A549 (cell line): ENCODE measurements around the gene TMEM138. TPM values are rescaled to one million over a fixed set of nuclear protein-coding genes. Genes with fewer than 3 reads are reported as not detected.

Source experiments
- ATAC-seq, 2 experiments: fragments of 200-7000 bp in 1 of 2; fragments of >200 bp in 1 of 2; cut with Nextera tagmentation in 1 of 2; cut with Tn5 transposase in 1 of 2; 3 replicates each; pipeline versions ENCODE4 v1.8.0 to v1.9.1; 2018 to 2020; ENCODE audit warnings: mild to moderate bottlenecking in 1 of 2, moderate library complexity in 1 of 2
- CTCF ChIA-PET: fragments of 300-600 bp; sonication (Branson Sonifier 250); formaldehyde crosslinking; extraction: SDS; loops from one replicate; lab custom pipeline; 2021; ENCODE audit warnings: antibody characterized with exemption, inconsistent platforms; lab: Yijun Ruan, JAX
- POLR2A ChIA-PET: fragments of 350-600 bp; formaldehyde crosslinking; extraction: SDS; loops from one replicate; lab custom pipeline; 2021; ENCODE audit warnings: antibody characterized with exemption, inconsistent platforms; lab: Yijun Ruan, JAX
- DNase-seq, 2 experiments: peaks; one replicate each; pipeline versions ENCODE4 v3.0.0 to v3.0.0-alpha.2; 2011 to 2016; ENCODE audit warnings: low read depth in 1 of 2, low spot score in 1 of 2
- FAIRE-seq: peaks from 2 replicates; lab custom pipeline; 2011; peaks lifted over from hg19 to GRCh38; lab: Jason Lieb, UNC
- H3K27ac ChIP-seq, 2 experiments: fragments of >200 bp; sonication (Bioruptor Twin); formaldehyde crosslinking; 3 replicates each; pipeline ENCODE4 v1.5.1; 2016 to 2017
- H3K4me1 ChIP-seq: fragments of >200 bp; sonication (Bioruptor Twin); formaldehyde crosslinking; 3 replicates; pipeline ENCODE4 v1.6.1; 2016
- H3K4me2 ChIP-seq: fragments of >200 bp; sonication (Bioruptor Twin); formaldehyde crosslinking; 3 replicates; pipeline ENCODE4 v1.6.1; 2016
- H3K4me3 ChIP-seq: fragments of >200 bp; sonication (Bioruptor Twin); formaldehyde crosslinking; 3 replicates; pipeline ENCODE4 v1.5.1; 2016
- H3K9me3 ChIP-seq: fragments of >200 bp; sonication (Bioruptor Twin); formaldehyde crosslinking; 3 replicates; pipeline ENCODE4 v1.6.1; 2016
- ATOH8 ChIP-seq: fragments of 250-450 bp; sonication (Bioruptor Pico); IDR thresholded peaks from 2 replicates; pipeline ENCODE4 v1.5.0; 2020; ENCODE audit warnings: low read depth, mild to moderate bottlenecking, moderate library complexity
- BCL3 ChIP-seq: fragments of >200 bp; sonication (Bioruptor Twin); formaldehyde crosslinking; IDR thresholded peaks from 3 replicates; pipeline ENCODE4 v1.6.1; 2016
- BHLHE40 ChIP-seq: IDR thresholded peaks from 2 replicates; pipeline ENCODE4 v1.6.1; 2012; ENCODE audit warnings: low read depth, low read length, inconsistent platforms
- CBX8 ChIP-seq: fragments of 200-600 bp; sonication (generic); IDR thresholded peaks from 2 replicates; pipeline ENCODE4 v1.6.1; 2016
- CEBPB ChIP-seq, 2 experiments: fragments of >200 bp in 1 of 2; sonication (Bioruptor Twin) in 1 of 2; formaldehyde crosslinking in 1 of 2; IDR thresholded peaks; 2 replicates each; pipeline ENCODE4 v1.6.1; 2012 to 2016
- CHD2 ChIP-seq: fragments of 150-350 bp; IDR thresholded peaks from 2 replicates; pipeline ENCODE4 v1.6.1; 2014; ENCODE audit warnings: low read length; ENCODE audit not compliant: partially characterized antibody
- CHD4 ChIP-seq: fragments of 200-600 bp; sonication (generic); IDR thresholded peaks from 2 replicates; pipeline ENCODE4 v1.6.1; 2016; ENCODE audit warnings: antibody characterized with exemption, mild to moderate bottlenecking, borderline replicate concordance
- EHF ChIP-seq: fragments of 250-450 bp; sonication (Bioruptor Pico); IDR thresholded peaks from 2 replicates; pipeline ENCODE4 v1.5.0; 2020; ENCODE audit warnings: mild to moderate bottlenecking
- ESRRA ChIP-seq: fragments of 150-350 bp; IDR thresholded peaks from 2 replicates; pipeline ENCODE4 v1.6.1; 2014; ENCODE audit warnings: mild to moderate bottlenecking, low read length, borderline replicate concordance
- FOSB ChIP-seq: fragments of 250-450 bp; sonication (Bioruptor Pico); IDR thresholded peaks from 2 replicates; pipeline ENCODE4 v1.5.0; 2020; ENCODE audit warnings: mild to moderate bottlenecking, moderate library complexity
- FOSL2 ChIP-seq, 2 experiments: fragments of 450-650 bp in 1 of 2; fragments of >200 bp in 1 of 2; sonication (Bioruptor Twin) in 1 of 2; formaldehyde crosslinking; IDR thresholded peaks; 2 replicates each; pipeline versions ENCODE4 v1.5.0 to v1.6.1; 2016 to 2020; ENCODE audit warnings: mild to moderate bottlenecking in 1 of 2, moderate library complexity in 1 of 2
- FOXS1 ChIP-seq: fragments of 250-450 bp; sonication (Bioruptor Pico); IDR thresholded peaks from 2 replicates; pipeline ENCODE4 v1.5.0; 2020; ENCODE audit warnings: mild to moderate bottlenecking, moderate library complexity
- HDAC2 ChIP-seq: fragments of 200-600 bp; sonication (generic); IDR thresholded peaks from 2 replicates; pipeline ENCODE4 v1.6.1; 2016
- HEYL ChIP-seq: fragments of 250-450 bp; sonication (Bioruptor Pico); IDR thresholded peaks from 2 replicates; pipeline ENCODE4 v1.8.0; 2021; ENCODE audit warnings: mild to moderate bottlenecking, moderate library complexity
- HOXB13 ChIP-seq: fragments of 250-450 bp; sonication (Bioruptor Pico); IDR thresholded peaks from 2 replicates; pipeline ENCODE4 v1.5.0; 2020; ENCODE audit warnings: low read depth, mild to moderate bottlenecking, moderate library complexity
- HOXB5 ChIP-seq: fragments of 250-450 bp; sonication (Bioruptor Pico); IDR thresholded peaks from 2 replicates; pipeline ENCODE4 v1.5.0; 2020; ENCODE audit warnings: mild to moderate bottlenecking, moderate library complexity
- JUN ChIP-seq, 2 experiments: fragments of >200 bp; sonication (Bioruptor Twin); formaldehyde crosslinking; IDR thresholded peaks; 2 replicates in 1 of 2; 3 replicates in 1 of 2; pipeline ENCODE4 v1.6.1; 2016 to 2017
- JUNB ChIP-seq: fragments of >200 bp; sonication (Bioruptor Twin); formaldehyde crosslinking; IDR thresholded peaks from 2 replicates; pipeline ENCODE4 v1.6.1; 2016
- KDM1A ChIP-seq: fragments of 200-600 bp; sonication (generic); IDR thresholded peaks from 2 replicates; pipeline ENCODE4 v1.6.1; 2016; ENCODE audit warnings: low read depth, mild to moderate bottlenecking
- KDM5A ChIP-seq: fragments of 200-600 bp; sonication (generic); IDR thresholded peaks from 2 replicates; pipeline ENCODE4 v1.6.1; 2016; ENCODE audit warnings: antibody characterized with exemption, mild to moderate bottlenecking
- MYC ChIP-seq: IDR thresholded peaks from 2 replicates; pipeline ENCODE4 v1.6.1; 2012; ENCODE audit warnings: mild to moderate bottlenecking, inconsistent platforms, low read length, improper control_type of control experiment, borderline replicate concordance
- NPAS2 ChIP-seq: fragments of 250-450 bp; sonication (Bioruptor Pico); IDR thresholded peaks from 2 replicates; pipeline ENCODE4 v1.8.0; 2022; ENCODE audit warnings: mild to moderate bottlenecking, moderate library complexity, borderline replicate concordance
- PBX3 ChIP-seq: IDR thresholded peaks from 2 replicates; pipeline ENCODE4 v1.6.1; 2012
- POLR2A ChIP-seq: IDR thresholded peaks from 2 replicates; pipeline ENCODE4 v1.6.1; 2012; ENCODE audit warnings: mild to moderate bottlenecking, low read length
- REST ChIP-seq: fragments of 200-600 bp; sonication (generic); IDR thresholded peaks from 2 replicates; pipeline ENCODE4 v1.6.1; 2016; ENCODE audit warnings: antibody characterized with exemption, mild to moderate bottlenecking, moderate library complexity
- RNF2 ChIP-seq: fragments of 200-600 bp; sonication (generic); IDR thresholded peaks from 2 replicates; pipeline ENCODE4 v1.6.1; 2016; ENCODE audit warnings: low read depth, mild to moderate bottlenecking, antibody characterized with exemption, moderate library complexity, borderline replicate concordance
- SMC3 ChIP-seq: fragments of >200 bp; sonication (Bioruptor Twin); formaldehyde crosslinking; IDR thresholded peaks from 3 replicates; pipeline ENCODE4 v1.6.1; 2018; ENCODE audit warnings: inconsistent platforms
- SREBF2 ChIP-seq: fragments of 450-650 bp; IDR thresholded peaks from 2 replicates; pipeline ENCODE4 v1.6.1; 2014; ENCODE audit warnings: mild to moderate bottlenecking, moderate library complexity
- TFCP2L1 ChIP-seq: fragments of 250-450 bp; sonication (Bioruptor Pico); IDR thresholded peaks from 2 replicates; pipeline ENCODE4 v1.5.0; 2021; ENCODE audit warnings: mild to moderate bottlenecking
- TP53 ChIP-seq: fragments of 250-450 bp; sonication (Bioruptor Pico); IDR thresholded peaks from 2 replicates; pipeline ENCODE4 v1.5.0; 2021; ENCODE audit warnings: mild to moderate bottlenecking, moderate library complexity
- USF2 ChIP-seq: fragments of 450-650 bp; IDR thresholded peaks from 2 replicates; pipeline ENCODE4 v1.6.1; 2014; ENCODE audit warnings: antibody characterized with exemption
- WGBS: methylation state at CpG from one replicate; pipeline ENCODE4 v1.1.6; 2017; ENCODE audit errors: missing lambda C conversion rate; 5-methylcytosine and 5-hydroxymethylcytosine counted together
- polyA plus RNA-seq, 4 experiments: library from polyadenylated mRNA; depleted of rRNA in 3 of 4; stranded (reverse); fragments of >200 nt; fragmentation: RNase III in 1 of 4; extraction: RNeasy Plus Mini Kit Qiagen cat#74134 plus additional on column Dnase treatment in 1 of 4; gene quantifications; 2 replicates in 3 of 4; 3 replicates in 1 of 4; pipeline ENCODE4 v1.2.3, GENCODE V29; 2011 to 2017

The TMEM138 gene
- polyA plus RNA-seq, 2 of the 4 experiments (the other 2 are of a cell fraction) = 80.3 to 143 TPM

GRCh38 chr11:61345954-61346843 lies 16.0 kb upstream of the TMEM138 start:
- CTCF ChIA-PET = interaction anchor here (0.6 to 33.1 kb wide), 4 partner anchors 8 to 88 kb away, joined by 3 to 521 read pairs (median 186); partner anchors contain the start of genes DDB1, TKFC and TMEM216
- TF ChIP-seq TFCP2L1 (CRISPR knock-in tag) (no peak), CBX8 (no peak), HEYL (CRISPR knock-in tag) (no peak), HOXB5 (no peak), CEBPB (IDR thresholded peaks at IDR 0.05) (no peak), BCL3 (no peak), FOSL2 (IDR thresholded peaks at IDR 0.05) (no peak), FOSL2 (CRISPR knock-in tag; IDR thresholded peaks at IDR 0.05) (no peak), BHLHE40 (no peak), ATOH8 (CRISPR knock-in tag) (no peak), ESRRA (no peak), JUN (IDR thresholded peaks at IDR 0.05) (no peak), HDAC2 (no peak), PBX3 (no peak), CHD2 (no peak), SREBF2 (no peak), NPAS2 (CRISPR knock-in tag) (no peak), KDM5A (no peak), EHF (CRISPR knock-in tag) (no peak), CHD4 (no peak)
- TF ChIP-seq, all 56 proteins: peak for 0
- no peak for FAIRE-seq

GRCh38 chr11:61347916-61348461 lies 14.2 kb upstream of the TMEM138 start:
- H3K9me3 ChIP-seq = no peaks in the 10 kb centered on the region
- no peak for DNase-seq
- ChIA-PET POLR2A (interaction anchor here (4.8 kb wide), 1 partner anchor 14 kb away, joined by 22 read pairs; the partner anchor contains the start of genes CYB561A3 and TMEM138), CTCF (interaction anchor here (2.3 to 33.1 kb wide), 4 partner anchors 10 to 38 kb away, joined by 7 to 521 read pairs (median 192); partner anchors contain the start of genes CYB561A3, DDB1, TKFC and TMEM138)
- H3K4me2 ChIP-seq = no peak overlapping the region
- H3K27ac ChIP-seq = no peak overlapping the region
- ATAC-seq = no peak
- H3K4me1 ChIP-seq = no peaks in the 10 kb centered on the region
- no peak overlapping the region for H3K4me3 ChIP-seq
- FAIRE-seq = no peak
- WGBS = 91% methylated on average over 11 of the region's 11 CpGs
- TF ChIP-seq MYC (no peak), JUNB (no peak), FOXS1 (CRISPR knock-in tag) (no peak), REST (no peak), HOXB5 (no peak), SMC3 (no peak), USF2 (no peak), HOXB13 (CRISPR knock-in tag) (no peak), TP53 (CRISPR knock-in tag) (no peak), POLR2A (no peak), RNF2 (no peak), FOSB (CRISPR knock-in tag) (no peak), KDM1A (no peak)

More at GRCh38 chr11:61345954-61346843, 16.0 kb upstream of the TMEM138 start:
- Histone ChIP-seq H3K4me2 (no peak overlapping the region), H3K4me3 (no peak overlapping the region), H3K4me1 (no peaks in the 10 kb centered on the region), H3K27ac (no peak overlapping the region), H3K9me3 (no peaks in the 10 kb centered on the region)
- WGBS = 77% methylated on average over 8 of the region's 14 CpGs
- no peak; a peak in 1 of 6 replicates for ATAC-seq
- POLR2A ChIA-PET = interaction anchor here (1.1 to 4.8 kb wide), 2 partner anchors 16 to 32 kb away, joined by 3 to 22 read pairs; partner anchors contain the start of genes CYB561A3 and TMEM138
- no peak for DNase-seq
